HL-60 (cell line): ENCODE results near the gene ABCB9.

ENCODE experiments used
- CTCF ChIP-seq: IDR thresholded peaks from one replicate; pipeline ENCODE4 v1.5.1; 2011; ENCODE audit warnings: low read length, control low read depth, inconsistent platforms; ENCODE audit not compliant: insufficient read depth
- GABPA ChIP-seq: IDR thresholded peaks from 2 replicates; pipeline ENCODE4 v1.6.1; 2012; ENCODE audit warnings: low read depth
- POLR2AphosphoS5 ChIP-seq: IDR thresholded peaks from 2 replicates; pipeline ENCODE4 v1.6.1; 2012; ENCODE audit warnings: low read depth
- REST ChIP-seq: IDR thresholded peaks from 2 replicates; pipeline ENCODE4 v1.6.1; 2012; ENCODE audit warnings: low read depth; ENCODE audit not compliant: insufficient replicate concordance

GRCh38 chr12:122880155-122880667 is 86.1 kb downstream of the ABCB9 start:
- TF ChIP-seq CTCF (no peak), POLR2AphosphoS5 (no peak), REST (no peak), GABPA (no peak)
